Stimulated activated CD8-positive, alpha-beta memory T cell treated with anti-CD3 and anti-CD28 coated beads, Interleukin-2, amount 100 ng/mL, for 1 hour (primary cell): Measurements from ENCODE around the gene SLX9.
"Not testable (repeated sequence)": the region's sequence is repeated elsewhere in the genome, so short reads cannot be mapped to it uniquely, and the experiment has no call there.

Experiments used
- DNase-seq, 2 donors: peaks; one replicate each; pipeline ENCODE4 v3.0.0-alpha.2; 2020; ENCODE audit warnings: low read depth in 2 of 2

The SLX9 gene

DNA sequence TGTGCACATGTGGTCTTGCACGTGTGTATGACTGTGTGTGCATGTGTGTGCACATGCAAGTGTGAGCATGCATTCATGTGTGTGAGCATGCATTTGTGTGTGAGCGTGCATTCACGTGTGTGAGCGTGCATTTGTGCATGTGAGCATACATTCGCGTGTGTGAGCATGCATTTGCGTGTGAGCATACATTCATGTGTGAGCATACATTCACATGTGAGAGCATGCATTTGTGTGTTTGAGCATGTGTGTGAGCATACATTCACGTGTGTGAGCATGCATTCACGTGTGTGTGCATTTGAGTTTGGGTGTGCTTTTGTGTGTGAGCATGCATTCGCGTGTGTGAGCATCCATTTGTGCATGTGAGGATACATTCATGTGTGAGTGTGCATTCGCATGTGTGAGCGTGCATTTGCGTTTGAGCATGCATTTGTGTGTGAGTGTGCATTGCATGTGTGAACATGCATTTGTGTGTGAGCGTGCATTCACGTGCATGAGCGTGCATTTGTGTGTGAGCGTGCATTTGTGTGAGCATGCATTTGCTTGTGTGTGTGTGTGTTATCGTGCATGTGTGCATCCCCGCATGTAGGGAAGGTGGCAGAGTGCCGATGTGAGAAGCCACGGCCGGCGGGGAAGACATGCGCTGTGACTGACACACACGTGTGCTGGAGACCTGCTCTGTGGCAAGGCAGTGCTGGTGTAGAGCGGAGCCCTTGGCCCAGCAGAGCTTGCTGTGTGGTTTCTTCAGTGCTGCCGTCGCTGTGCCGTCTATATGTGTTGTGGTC, 37.4 kb upstream of the SLX9 start:
- DNase-seq: no peak

- DNase-seq: no peak
Observed at GRCh38 chr21:44903050-44903685, 36.7 kb upstream of the SLX9 start.

- no peak for DNase-seq
Observed at GRCh38 chr21:44903689-44904088, 36.1 kb upstream of the SLX9 start.

- DNase-seq: no peak
Observed at GRCh38 chr21:44904141-44904923, 35.5 kb upstream of the SLX9 start.

DNA sequence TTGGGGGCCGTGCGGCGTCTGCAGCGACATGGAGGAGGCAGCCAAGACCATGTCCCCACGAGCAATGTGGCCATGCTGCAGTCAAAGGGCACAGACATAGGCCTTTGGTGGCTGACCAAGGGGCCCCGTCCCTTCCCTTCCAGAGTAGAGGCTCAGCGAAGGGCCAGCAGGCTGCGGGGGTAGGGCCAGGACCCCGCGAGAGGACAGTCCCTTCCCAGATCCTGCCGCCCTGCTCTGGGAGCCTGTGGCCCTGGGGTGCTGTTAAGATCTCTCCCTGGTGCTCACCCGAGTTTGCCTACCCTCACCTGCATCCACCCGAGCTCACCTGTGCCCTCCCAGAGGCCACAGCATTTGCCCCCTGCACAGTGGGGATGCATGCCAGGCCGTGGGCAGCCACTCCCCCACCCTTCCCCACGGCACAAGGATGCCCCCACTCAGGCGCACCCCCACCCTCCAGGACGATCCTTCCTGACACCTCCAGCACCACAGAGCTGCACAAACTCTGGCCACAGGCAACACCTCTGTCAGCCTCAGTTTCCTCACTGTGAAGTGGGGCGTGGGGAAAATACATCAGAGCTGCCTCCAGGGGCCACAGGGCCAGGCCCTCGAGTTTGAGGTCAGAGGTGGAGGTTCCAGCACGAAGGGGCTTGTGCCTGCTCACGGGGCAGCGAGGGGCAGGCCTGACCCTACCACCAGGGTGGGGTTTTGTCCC, 34.7 kb upstream of the SLX9 start:
- no peak for DNase-seq

DNA sequence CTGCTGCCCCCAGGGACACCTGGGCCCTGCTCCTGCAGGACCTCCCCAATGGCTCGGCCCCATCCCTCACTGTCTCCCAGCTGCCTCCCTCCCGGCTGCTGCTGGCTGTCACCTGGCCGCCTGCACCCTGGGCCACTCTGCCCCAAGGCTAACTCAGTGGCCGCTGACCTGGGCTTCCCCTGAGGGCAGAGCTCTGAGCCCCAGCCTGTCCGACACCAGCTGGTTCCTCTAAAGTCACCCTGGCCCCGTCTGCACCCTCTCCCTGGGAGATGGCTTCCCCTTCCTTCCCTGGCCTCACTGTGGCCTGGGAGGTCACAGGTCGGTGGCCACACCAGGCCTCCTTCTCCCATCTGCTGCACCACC, 34.1 kb upstream of the SLX9 start:
- no peak for DNase-seq

DNA sequence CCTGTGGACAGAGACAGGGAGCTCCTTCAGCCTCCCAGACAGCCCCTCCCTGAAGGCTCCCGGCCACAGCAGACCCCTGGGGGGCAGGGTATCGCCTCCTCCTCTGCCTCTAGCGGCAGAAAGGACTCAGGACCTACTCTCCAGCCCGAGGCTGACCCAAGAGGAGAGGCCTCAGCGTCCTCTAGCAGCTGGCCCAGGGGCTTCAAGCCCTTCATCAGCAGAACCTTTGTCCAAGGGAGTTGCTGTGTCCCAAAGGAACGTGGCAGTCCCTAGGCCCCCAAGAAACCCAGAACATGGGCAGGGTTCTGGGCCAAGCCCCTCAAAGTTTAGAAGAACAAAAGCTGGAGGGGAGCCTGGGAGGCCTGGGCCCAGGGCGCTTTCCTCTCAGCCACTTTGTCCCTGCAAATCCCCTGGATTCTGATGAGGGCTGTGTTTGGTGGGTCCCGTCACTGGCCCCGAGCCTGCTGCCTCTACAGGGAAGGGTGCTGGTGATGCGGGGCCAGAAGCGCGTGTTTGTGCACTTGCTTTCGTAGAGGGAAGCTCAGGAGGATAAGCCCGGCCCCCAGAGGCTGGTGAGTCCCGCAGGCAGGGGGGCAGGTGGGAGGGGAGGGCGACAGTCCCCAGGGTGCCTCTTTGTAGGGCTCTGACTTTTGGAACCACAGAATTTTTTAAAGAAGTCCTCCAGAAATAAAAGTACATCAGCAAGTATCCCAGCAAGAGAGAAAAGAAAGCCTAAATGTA, 32.4 kb upstream of the SLX9 start:
- DNase-seq: no peak

DNA sequence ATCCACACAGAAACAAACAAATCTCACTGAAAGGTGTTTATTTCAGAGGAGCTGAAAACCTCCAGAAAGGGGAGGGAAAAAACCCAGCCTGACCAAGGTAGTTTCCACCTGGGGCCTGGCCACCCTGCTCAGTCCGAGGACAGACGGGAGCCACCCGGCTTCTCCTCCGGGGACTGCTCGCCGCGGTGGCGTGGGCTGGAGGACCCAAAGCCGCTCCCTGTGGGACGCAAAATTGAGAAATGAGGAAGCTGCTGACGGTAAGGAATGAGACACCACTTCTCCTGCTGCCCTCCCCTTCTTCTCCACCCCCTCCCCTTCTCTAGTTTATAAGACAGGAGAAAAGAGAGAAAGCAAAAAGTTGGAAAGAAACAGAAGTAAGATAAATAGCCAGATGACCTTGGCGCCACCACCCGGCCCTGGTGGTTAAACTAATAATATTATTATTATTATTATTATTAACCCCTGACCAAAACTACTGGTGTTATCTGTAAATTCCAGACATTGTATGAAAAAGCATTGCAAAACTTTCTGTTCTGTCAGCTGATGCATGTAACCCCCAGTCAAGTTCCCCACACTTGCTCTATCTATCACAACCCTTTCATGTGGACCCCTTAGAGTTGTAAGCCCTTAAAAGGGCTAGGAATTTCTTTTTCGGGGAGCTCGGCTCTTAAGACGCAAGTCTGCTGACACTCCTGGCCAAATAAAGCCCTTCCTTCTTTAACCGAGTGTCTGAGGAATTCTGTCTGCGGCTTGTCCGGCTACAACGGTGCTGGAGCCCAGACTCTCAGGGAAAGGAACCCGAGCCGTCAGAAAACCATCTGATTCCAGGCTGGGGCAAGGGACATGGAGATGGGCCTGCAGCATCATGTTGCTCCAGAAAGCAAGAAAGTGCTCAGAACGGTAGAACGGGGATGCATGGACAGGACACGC, 31.6 kb upstream of the SLX9 start:
- DNase-seq: no peak

DNA sequence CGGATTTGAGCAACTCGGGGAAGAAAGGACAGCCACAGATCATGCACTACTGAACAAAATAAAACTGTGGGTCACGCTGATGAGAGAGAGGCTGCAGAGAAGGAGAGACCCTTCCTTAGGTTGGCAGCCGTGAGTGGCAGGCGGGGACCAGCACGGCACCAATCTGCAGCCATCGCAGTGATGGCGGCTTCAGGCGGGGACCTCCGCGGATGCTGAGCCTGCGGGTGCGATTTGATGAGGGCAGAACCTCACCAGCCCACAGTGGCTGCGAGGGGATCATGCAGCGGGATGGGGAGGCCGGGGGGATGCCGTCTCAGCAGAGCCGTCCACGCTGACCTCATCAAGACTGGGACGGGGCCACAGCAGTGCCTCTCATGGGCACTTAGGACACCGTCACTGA, 30.9 kb upstream of the SLX9 start:
- DNase-seq: no peak

- DNase-seq: no peak
Observed at GRCh38 chr21:44909719-44910118, 30.1 kb upstream of the SLX9 start.

DNA sequence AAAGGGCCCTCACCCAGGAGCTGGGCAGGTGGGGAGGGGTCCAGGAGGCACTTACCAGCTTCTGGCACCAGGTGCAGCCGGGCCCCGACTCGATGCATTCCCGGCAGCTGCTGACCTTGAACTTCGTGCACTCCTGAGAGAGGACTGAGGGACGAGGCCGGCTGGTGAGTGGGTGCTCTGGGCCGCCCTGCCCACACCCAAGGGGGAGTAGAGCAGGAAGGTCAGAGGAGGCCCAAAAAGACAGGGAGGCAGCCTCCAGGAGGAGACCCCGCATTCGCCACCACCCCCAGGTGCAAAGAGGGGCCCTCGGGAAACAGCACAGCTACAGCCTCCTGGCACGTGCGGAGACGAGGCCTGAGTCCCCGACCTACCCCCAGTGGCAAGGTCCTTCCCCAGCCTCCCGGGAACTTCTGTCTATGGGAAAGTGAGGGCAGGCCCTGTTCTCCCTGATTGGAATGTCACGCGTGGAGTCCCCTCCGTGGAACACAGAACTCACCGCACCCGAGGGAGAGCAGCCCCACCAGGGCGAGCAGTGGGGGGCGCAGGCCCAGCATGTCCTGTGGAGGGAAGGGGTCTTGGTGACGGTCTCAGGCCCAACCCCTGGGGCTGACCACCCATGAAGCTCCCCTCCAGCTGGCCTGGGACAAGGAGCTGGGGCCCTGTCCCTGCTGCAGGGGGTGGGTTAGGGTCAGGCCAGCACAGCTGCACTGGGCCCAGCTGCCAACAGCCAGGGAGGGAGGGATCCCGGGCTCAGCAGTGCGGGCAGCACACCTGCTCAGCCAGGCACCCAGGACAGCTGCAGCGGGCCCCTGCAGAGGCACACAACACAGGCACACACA, 29.4 kb upstream of the SLX9 start:
- no peak for DNase-seq

- no peak for DNase-seq
Observed at GRCh38 chr21:44911068-44911383, 28.8 kb upstream of the SLX9 start.

DNA sequence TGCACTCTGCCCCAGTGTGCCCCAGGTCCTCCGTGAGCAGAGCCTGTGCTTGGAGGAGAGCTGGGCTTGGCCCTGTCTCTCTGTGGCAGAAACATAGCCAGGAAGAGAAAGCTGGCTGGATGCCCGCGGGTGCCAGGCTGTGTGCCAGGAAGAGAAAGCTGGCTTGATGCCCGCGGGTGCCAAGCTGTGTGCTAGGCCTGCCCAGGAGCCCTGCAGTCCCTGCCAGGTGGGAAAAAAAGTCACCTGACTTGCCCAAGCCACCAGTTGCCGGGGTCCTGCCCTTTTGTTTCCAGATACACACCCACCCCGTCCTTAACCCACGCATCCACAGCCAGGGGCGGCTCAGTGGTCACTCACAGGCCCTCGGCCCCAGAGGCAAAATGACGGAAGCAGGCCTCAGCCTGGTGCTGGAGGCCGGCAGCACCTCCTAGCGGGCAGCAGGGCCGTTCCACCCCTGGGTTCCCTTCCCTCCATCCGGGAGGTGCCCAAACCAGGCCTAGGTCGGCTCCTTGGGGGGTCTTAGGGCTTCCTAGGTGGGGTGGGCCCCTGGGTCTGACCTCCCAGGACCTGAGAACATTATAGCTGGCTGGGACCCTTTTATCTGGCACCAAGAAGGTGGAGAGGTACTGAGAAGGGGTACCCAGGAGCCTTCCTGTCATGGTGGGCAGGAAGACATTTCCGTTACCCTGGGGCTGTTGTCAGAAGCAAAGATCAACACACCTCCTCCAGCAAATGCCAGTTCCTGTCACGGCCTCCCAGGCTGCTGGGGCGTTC, 28.3 kb upstream of the SLX9 start:
- peak in 1 of 2 donors; percentile 34 for DNase-seq

- DNase-seq: no peak
Observed at GRCh38 chr21:44912158-44912473, 27.7 kb upstream of the SLX9 start.

- not testable (repeated sequence) for DNase-seq
Observed at GRCh38 chr21:44912506-44913412, 27.1 kb upstream of the SLX9 start.

DNA sequence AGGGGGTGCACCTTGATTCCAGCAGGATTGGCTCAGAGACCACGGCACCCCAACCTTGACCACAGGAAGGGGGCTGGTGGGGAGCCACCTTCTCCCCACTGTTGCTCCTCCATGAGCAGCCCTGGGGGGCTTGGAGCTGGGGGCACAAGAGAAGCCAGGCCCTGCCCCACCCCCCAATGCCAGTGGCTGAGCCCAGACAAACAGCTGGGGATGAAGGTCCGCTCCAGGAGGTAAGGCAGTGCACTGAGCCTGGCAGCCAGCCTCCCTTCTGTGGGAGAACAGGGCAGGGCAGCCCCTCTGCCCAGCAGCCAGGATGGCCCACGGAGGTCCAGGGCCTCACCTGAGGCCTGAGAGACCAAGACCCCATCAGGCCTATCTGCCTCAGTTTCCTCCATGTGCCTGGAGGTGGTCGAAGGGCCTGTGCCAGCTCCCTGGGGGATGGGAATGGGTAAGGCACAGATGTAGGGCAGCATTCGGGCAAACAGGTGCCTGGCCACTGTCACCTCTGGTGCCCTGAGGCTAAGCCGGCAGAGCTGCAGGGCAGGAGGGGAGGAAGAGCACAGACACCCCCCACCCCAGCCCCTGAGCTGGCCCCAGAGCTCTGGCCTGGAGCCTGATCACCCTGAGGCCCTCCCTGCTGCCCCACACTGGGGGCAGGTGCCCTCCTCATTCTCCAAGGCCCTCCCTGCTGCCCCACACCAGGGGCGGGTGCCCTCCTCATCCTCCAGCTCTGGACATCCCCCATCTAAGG, 26.2 kb upstream of the SLX9 start:
- no peak for DNase-seq

DNA sequence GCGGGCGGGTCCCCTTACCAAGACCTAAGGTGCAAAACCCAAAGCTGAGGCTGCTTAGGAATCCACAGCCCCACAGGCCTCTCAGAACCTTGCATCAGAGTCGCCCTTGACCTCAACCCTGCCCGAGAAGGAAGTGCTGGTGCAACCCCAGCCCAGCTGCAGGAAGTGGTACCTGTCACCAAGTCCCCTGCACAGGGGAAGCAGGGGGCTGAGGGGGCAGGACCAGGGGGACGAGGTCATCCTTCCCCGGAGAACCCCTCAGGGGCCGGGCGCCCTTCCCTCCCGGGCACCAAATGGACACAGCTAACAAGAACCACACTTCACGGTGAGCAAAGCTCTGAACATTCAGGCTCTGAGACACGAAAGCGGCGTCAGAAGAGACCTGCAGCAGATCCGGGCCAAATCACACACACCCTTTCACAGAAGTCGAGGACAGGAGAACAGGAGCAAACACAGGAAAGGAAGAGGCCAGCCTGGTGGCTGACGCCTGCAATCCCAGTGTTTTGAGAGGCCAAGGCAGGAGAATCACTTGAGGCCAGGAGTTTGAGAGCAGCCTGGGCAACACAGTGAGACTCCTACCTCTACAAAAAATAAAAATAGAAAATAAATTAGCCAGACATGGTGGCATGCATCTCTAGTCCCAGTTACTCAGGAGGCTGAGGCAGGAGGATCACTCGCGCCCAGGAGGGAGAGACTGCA, 25.5 kb upstream of the SLX9 start:
- no peak for DNase-seq
